ENCODE data around the gene C2CD4C. TPM values are rescaled to one million over a fixed set of nuclear protein-coding genes. Genes with fewer than 3 reads are reported as not detected.

The C2CD4C gene
- total RNA-seq, 1 donor from 2014 or later = 2.2 TPM

DNA sequence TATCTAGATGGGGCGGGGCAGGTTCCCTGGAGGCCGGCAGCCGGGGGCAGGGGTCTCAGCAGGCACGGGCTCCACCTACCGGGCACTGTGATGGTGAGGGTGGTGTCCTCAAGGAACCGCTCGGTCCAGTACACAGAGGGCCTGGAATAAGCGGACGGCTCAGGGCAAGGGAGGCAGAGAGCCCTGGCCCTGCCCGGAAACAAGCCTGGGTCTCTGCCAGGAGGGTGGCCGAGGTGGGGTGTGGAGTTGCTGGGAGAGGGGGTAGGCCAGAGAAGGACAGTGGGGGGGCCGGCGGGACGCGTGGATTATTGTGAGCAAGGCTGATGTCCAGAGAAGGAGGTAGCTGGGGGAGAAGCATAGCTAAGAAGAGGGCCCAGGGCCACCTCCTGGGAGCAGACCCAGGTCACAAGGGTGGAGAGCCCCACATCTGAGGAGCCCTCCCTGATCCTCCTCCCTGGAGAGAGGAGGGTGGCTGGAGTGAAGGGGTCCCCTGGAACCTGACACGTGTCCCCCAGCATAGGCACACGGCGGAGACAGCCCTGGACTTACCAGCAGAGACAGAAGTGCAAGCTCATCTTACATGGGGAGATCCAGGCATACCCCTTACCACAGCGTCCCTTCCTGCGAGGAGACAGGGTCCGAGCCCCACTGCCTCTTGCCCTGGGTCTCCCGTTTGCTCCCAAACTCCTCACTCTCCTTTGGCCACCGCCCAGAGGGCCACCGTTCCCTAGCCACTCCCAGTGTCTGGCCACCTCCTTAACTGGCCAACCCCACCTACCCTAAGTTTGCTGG, 35.4 kb downstream of the C2CD4C start:
- intact Hi-C loops (cut with DNase I) = no loop called here
- no peak for TF ChIP-seq POLR2A (IDR thresholded peaks at IDR 0.05)
- TF ChIP-seq, protein P1, sequence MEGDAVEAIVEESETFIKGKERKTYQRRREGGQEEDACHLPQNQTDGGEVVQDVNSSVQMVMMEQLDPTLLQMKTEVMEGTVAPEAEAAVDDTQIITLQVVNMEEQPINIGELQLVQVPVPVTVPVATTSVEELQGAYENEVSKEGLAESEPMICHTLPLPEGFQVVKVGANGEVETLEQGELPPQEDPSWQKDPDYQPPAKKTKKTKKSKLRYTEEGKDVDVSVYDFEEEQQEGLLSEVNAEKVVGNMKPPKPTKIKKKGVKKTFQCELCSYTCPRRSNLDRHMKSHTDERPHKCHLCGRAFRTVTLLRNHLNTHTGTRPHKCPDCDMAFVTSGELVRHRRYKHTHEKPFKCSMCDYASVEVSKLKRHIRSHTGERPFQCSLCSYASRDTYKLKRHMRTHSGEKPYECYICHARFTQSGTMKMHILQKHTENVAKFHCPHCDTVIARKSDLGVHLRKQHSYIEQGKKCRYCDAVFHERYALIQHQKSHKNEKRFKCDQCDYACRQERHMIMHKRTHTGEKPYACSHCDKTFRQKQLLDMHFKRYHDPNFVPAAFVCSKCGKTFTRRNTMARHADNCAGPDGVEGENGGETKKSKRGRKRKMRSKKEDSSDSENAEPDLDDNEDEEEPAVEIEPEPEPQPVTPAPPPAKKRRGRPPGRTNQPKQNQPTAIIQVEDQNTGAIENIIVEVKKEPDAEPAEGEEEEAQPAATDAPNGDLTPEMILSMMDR (IDR thresholded peaks at IDR 0.05) = no peak
- TF ChIP-seq POLR2AphosphoS5 (IDR thresholded peaks at IDR 0.05; ENCODE audit: insufficient read depth in 1 of 2, low read depth in 1 of 2) = no peak
- Histone ChIP-seq H3K4me3 (no peak overlapping the region), H3K27me3 (no peaks in the 10 kb centered on the region), H3K27ac (no peak overlapping the region), H3K4me1 (peaks cover 8% of the 10 kb centered on the region), H3K9me3 (no peaks in the 10 kb centered on the region), H3K36me3 (no peaks in the 10 kb centered on the region)
- no peak for DNase-seq (ENCODE audit: extremely low spot score in 2 of 2)

DNA sequence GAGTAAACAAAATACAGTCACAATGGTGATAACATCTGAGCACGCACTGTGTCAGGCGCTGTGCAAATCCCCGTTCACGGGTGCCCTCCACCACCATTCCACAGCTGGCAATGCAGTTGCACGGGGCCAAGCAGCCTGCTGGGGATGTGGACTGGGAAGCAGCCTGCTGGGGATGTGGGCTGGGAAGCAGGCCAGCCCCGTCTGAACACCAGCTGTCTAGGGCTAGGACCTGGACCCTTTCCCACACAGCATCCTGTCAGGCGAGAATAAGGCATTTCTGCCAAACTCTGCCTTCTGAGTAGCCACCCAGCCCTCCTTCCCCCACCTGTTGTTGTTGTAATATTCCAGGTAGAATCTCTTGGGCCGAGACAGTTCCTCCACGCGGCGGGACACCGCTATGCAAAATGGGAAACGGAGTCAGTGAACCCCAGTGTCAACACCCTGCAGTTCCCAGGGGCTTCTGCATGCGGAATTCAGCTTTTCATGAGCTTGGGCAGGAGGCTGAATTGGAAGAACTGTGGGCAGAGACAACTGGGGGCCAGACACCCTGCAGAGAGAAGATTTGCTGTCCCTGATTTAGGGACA, 36.5 kb downstream of the C2CD4C start:
- no peak for DNase-seq (ENCODE audit: extremely low spot score in 2 of 2)
- no peak for TF ChIP-seq POLR2AphosphoS5 (IDR thresholded peaks at IDR 0.05; ENCODE audit: insufficient read depth in 1 of 2, low read depth in 1 of 2)
- TF ChIP-seq POLR2A (IDR thresholded peaks at IDR 0.05) = no peak
- TF ChIP-seq, protein P1 (IDR thresholded peaks at IDR 0.05) = no peak
- Histone ChIP-seq H3K36me3 (no peaks in the 10 kb centered on the region), H3K27me3 (no peaks in the 10 kb centered on the region), H3K4me3 (no peak overlapping the region), H3K9me3 (no peaks in the 10 kb centered on the region), H3K4me1 (peaks cover 8% of the 10 kb centered on the region), H3K27ac (no peak overlapping the region)
- intact Hi-C loops (cut with DNase I) = no loop called here

DNA sequence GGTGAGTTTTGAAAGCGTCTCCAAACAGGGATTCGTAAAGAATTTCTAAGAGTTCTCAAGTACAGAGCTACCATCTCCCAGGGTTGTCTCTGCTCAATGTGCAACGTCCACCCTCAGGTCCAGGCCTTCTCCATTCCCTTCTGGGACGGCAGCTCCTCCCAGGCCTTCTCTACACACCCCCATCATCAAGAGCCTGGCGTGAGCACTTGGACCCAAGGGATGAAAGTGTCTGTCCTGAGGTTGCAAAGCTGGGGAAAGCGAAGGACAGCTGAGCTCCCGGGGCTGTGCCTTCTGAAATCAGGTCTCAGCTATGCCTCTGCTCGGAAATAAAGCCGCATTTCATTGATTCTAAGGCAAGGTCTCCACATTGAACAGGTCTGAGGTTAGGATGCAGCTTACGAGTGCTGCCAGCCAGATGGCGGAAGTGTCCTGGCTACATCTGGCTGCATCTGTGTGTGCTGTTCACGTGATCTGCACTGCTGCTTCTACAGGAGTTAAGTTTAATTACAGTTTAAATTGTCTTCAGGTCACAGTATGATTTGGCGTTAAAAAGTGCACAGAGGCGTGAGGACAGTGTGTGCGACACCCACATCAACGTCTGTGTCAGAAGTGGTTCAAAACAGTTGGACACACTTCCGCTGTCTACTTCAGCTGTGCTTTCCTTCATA, 37.3 kb downstream of the C2CD4C start:
- Histone ChIP-seq H3K4me1 (peaks cover 8% of the 10 kb centered on the region), H3K27ac (no peak overlapping the region), H3K9me3 (no peaks in the 10 kb centered on the region), H3K27me3 (no peaks in the 10 kb centered on the region), H3K36me3 (no peaks in the 10 kb centered on the region), H3K4me3 (no peak overlapping the region)
- intact Hi-C loops (cut with DNase I) = no loop called here
- DNase-seq (ENCODE audit: extremely low spot score in 2 of 2) = no peak
- no peak for TF ChIP-seq POLR2A (IDR thresholded peaks at IDR 0.05)
- no peak for TF ChIP-seq POLR2AphosphoS5 (IDR thresholded peaks at IDR 0.05; ENCODE audit: insufficient read depth in 1 of 2, low read depth in 1 of 2)
- TF ChIP-seq, protein P1 (IDR thresholded peaks at IDR 0.05) = no peak

DNA sequence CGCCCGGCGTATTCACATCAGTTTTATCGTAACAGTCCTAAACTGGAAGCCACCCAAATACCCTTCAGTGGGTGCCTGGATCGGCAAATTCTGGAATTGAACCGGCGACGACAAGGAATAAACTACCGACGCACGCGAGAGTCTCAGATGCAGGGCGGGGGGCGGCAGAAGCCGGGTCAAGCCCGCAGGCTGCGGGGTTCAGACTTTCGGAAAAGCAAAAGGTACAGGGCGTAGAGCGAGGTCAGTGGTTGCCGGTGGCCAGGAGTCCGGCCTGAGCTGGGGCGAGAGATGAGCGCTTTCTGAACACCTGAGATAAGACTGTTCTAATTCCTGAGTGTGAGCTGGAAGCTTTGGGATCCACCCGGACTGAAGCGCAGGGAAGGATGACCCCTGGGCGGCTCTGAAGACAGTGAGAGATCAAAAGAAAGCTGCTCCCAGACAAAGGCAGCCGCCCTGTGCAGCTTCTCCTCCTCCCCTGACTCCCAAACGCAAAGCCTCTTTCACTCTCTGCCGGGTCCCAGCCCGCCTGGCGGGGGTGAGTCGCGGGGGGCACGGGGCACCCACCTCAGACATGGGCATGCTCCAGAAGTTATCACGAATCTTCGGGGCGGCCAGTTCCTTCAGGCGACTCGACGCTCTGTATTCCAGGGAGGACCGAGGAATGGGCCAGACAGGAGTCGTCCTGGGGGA, 38.2 kb downstream of the C2CD4C start:
- TF ChIP-seq, protein P1 (IDR thresholded peaks at IDR 0.05) = no peak
- Histone ChIP-seq H3K36me3 (no peaks in the 10 kb centered on the region), H3K27me3 (no peaks in the 10 kb centered on the region), H3K4me3 (no peak overlapping the region), H3K27ac (no peak overlapping the region), H3K9me3 (no peaks in the 10 kb centered on the region), H3K4me1 (peaks cover 8% of the 10 kb centered on the region)
- intact Hi-C loops (cut with DNase I) = no loop called here
- DNase-seq (ENCODE audit: extremely low spot score in 2 of 2) = no peak
